ENCODE results near the gene FEZ2. TPM values are rescaled to one million over a fixed set of nuclear protein-coding genes. Genes with fewer than 3 reads are reported as not detected.

The FEZ2 gene, protein sequence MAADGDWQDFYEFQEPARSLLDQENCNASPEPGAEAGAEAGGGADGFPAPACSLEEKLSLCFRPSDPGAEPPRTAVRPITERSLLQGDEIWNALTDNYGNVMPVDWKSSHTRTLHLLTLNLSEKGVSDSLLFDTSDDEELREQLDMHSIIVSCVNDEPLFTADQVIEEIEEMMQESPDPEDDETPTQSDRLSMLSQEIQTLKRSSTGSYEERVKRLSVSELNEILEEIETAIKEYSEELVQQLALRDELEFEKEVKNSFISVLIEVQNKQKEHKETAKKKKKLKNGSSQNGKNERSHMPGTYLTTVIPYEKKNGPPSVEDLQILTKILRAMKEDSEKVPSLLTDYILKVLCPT
- 10 to 100 TPM; 25.9 to 49.8 (median 32.8) TPM for total RNA-seq

DNA sequence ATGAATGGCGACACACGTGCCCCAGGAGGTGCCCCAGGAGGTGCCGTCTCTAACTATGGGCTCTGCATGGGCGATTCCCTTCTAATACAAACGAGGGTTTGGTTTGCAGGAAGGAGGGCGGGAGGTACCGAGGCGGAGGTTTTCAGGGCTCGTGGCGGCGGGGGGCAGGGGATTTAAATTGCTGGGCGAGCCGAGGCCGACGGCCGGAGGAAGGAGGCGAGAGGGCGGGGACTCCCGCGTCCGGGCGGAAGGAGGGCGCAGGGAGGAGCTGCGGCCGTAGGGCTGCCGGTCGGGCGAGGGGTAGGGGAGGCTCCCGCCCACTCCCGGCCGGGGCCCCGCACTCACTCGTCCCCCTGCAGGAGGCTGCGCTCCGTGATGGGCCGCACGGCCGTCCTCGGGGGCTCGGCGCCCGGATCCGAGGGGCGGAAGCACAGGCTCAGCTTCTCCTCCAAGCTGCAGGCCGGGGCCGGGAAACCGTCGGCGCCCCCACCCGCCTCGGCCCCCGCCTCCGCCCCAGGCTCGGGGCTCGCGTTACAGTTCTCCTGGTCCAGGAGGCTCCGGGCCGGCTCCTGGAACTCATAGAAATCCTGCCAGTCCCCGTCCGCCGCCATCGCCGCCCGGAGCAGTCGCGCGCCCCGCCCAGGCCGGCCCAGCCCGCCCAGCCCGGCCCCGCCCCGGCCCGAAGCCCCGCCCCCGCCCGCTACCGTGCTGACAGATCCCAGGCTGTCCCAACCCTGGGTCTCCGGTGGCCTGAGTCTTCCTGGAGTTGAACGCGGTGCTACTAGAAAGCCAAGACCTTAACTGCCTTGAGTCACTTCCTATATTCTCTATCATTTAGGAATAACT, at the start of gene FEZ2:
Gene FEZ2 (minus strand): TSS at position 637 of the 846 bp plus-strand sequence. CDS start 26 bp downstream, at position 611.
- ATAC-seq (replicated peaks in 6 of 8): peak; percentile 94 to 97 (median 97)
- Histone ChIP-seq H3K4me3 (peak within 1 kb of the TSS; percentile 74 to 98 (median 93)), H3K27ac (peak within 1 kb of the TSS; percentile 85 to 95), H3K4me1 (replicated peaks in 1 of 2) (peaks cover 13 to 20% of the 10 kb centered on the region in 2 donors)
- in situ Hi-C loops (cut with MboI; ENCODE audit: low pct_unique_long_range_greater_than_20kb in 2 of 9, low sequenced_read_pairs in 9 of 9, unreplicated experiment in 9 of 9): no loop called here
- 0% methylated on average over 2 to 4 of the region's 81 CpGs; no CpG with 5 or more reads in 7 of the 10 experiments for WGBS, 10 experiments

DNA sequence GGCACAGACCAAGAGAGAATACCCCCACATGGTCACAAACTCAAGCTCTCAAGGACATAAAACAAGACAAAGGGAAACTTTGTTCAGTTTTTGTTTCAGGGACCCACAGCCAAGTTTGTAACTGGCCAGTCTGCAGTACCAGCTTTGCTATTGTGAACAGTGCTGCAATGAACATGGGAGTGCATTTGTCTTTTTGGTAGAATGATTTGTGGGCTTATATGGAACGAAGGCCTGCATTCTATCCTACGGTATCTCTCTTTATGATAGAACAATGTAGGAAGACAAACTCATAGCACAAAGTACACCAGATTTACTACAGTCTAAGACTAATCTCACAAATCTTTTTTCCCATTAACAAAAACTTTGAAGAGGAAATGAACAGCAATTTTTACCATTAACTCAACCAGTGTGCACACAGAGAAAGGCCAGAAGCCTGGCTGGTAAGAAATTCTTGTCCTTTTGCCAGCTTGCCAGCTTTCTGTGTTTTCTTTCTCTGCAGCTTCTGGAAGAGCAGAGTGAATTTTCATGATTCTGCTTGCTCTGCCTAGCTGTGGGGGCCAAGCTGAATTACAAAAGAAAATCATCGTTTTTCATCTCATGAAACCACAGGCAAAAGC, 37.1 kb upstream of the FEZ2 start:
- 55 to 100% (median 76%) methylated on average over 1 to 3 of the region's 3 CpGs; no CpG with 5 or more reads in 2 of the 10 experiments for WGBS, 10 experiments
- in situ Hi-C loops (cut with MboI; ENCODE audit: low pct_unique_long_range_greater_than_20kb in 2 of 9, low sequenced_read_pairs in 9 of 9, unreplicated experiment in 9 of 9): no loop called here
- Histone ChIP-seq H3K4me1 (replicated peaks in 1 of 2) (peaks cover 0 to 5% of the 10 kb centered on the region in 2 donors), H3K27ac (no peak overlapping the region), H3K4me3 (no peak overlapping the region)
- peak in 1 of 8 experiments; percentile 76 for ATAC-seq (replicated peaks in 6 of 8)

DNA sequence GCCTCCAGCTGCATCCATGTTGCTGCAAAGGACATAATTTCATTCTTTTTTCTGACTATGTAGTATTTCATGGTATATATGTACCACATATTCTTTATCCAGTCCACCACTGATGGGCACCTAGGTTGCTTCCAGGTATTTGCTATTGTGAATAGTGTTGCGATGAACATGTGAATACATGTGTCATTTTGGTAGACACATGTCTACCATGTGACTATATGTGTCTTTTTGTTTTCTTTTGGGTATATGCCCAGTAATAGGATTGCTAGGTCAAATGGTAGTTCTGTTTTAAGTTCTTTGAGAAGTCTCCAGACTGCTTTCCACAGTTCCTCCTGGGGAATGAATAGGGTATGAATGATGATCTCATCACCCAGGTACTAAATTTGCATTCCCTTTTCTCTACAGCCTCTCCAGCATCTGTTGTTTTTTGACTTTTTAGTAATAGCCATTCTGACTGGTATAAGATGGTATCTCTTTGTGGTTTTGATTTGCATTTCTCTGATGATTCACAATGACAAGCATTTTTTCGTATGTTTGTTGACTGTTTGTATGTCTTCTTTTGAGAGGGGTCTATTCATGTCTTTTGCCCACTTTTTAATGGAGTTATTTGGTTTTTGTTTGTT, 35.6 kb upstream of the FEZ2 start:
- ATAC-seq (replicated peaks in 6 of 8): peak in 2 of 8 experiments; percentile 49 to 59
- 8 to 100% (median 90%) methylated on average over 1 to 2 of the region's 2 CpGs; no CpG with 5 or more reads in 1 of the 10 experiments for WGBS, 10 experiments
- H3K4me3 ChIP-seq: no peak overlapping the region
- in situ Hi-C loops (cut with MboI; ENCODE audit: low pct_unique_long_range_greater_than_20kb in 2 of 9, low sequenced_read_pairs in 9 of 9, unreplicated experiment in 9 of 9): no loop called here
- no peak overlapping the region for H3K27ac ChIP-seq
- peaks cover 0 to 5% of the 10 kb centered on the region in 2 donors for H3K4me1 ChIP-seq (replicated peaks in 1 of 2)

DNA sequence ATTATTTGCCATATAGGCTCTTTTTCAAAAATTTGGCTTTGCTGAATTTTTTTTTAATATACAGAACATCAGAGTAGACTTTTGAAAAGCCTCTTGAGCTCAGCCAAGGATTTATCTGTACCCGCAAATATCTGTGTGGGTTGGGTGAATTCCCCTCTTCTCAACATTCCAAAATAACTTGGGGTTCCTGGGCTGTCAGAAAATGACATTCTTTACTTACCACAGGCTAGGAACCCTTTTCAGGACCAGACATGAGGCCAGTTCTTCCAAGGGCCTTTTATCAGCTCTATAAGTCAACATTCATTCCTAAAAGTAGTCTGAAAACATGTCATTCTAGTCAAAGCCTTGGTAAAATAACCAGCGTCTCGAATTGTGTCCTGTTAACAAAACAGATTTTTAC, 28.8 kb upstream of the FEZ2 start:
- 0 to 100% (median 89%) methylated on average over 1 to 3 of the region's 3 CpGs for WGBS, 10 experiments
- H3K4me1 ChIP-seq (replicated peaks in 1 of 2): peaks cover 5 to 11% of the 10 kb centered on the region in 2 donors
- in situ Hi-C loops (cut with MboI; ENCODE audit: low pct_unique_long_range_greater_than_20kb in 2 of 9, low sequenced_read_pairs in 9 of 9, unreplicated experiment in 9 of 9): no loop called here
- H3K4me3 ChIP-seq: no peak overlapping the region
- no peak overlapping the region for H3K27ac ChIP-seq
- no peak for ATAC-seq (replicated peaks in 6 of 8)

DNA sequence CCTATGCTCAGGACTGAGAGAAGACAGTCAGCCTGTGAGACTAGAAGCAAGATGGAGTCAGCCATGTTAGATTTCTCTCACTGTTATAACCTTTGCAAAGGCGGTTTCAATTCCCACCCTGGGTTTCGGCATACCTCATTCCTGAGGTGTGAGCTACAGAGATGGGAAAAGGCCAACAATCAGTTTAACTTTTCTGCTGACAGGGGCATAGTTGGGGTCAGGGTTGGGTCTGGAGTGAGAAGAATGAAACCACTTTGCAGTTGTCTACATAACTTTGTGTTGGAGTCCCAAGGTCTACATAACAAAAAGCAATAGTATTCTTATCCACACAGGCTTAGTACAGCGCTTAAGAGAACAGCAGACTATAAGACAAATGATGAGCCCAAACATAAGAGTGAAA, 28.1 kb upstream of the FEZ2 start:
- WGBS, 10 experiments: 82 to 100% (median 97%) methylated on average over 1 to 3 of the region's 3 CpGs; no CpG with 5 or more reads in 3 of the 10 experiments
- Histone ChIP-seq H3K4me3 (no peak overlapping the region), H3K27ac (no peak overlapping the region), H3K4me1 (replicated peaks in 1 of 2) (peaks cover 5 to 12% of the 10 kb centered on the region in 2 donors)
- in situ Hi-C loops (cut with MboI; ENCODE audit: low pct_unique_long_range_greater_than_20kb in 2 of 9, low sequenced_read_pairs in 9 of 9, unreplicated experiment in 9 of 9): no loop called here
- ATAC-seq (replicated peaks in 6 of 8): no peak

DNA sequence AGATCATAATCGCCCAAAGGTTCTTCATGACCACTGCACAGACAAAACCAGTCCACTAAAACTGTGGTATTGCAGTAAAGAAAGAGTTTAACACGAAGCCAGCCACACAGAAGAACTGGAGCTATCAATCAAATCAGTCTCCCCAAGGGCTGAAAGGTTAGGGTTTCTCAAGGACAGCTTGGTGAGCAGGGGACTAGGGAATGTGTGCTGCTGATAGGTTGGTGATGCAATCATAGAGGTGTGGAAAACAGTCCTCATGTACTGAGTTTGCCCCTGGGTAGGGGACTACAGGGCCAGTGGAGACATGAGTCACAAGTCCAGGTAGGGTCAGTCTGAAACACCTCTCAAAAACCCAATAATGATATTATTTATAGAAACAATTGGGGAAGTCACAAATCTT, 27.3 kb upstream of the FEZ2 start:
- H3K4me1 ChIP-seq (replicated peaks in 1 of 2): peaks cover 5 to 12% of the 10 kb centered on the region in 2 donors
- no peak for ATAC-seq (replicated peaks in 6 of 8)
- no peak overlapping the region for H3K27ac ChIP-seq
- no peak overlapping the region for H3K4me3 ChIP-seq
- 17 to 100% (median 58%) methylated on average over 1 to 2 of the region's 2 CpGs; no CpG with 5 or more reads in 2 of the 10 experiments for WGBS, 10 experiments
- in situ Hi-C loops (cut with MboI; ENCODE audit: low pct_unique_long_range_greater_than_20kb in 2 of 9, low sequenced_read_pairs in 9 of 9, unreplicated experiment in 9 of 9): no loop called here

DNA sequence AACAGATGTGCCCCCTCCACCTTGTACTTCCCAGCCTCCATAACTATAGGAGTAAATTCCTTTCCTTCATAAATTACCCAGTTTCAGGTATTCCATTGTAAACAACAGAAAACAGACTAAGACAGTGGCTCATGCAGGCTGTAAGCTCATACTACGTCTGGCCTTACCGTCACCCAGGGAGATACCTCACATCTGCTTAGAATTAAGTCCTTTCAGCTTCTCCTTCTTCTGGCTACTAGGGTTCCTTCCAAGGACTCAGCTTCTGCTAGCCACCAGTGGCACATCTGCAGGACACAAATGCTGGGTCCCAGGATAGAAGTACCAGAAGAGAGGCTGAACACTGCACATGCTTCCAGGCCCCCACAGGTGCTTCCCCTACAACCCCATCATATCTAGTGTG, 22.4 kb upstream of the FEZ2 start:
- Histone ChIP-seq H3K27ac (no peak overlapping the region), H3K4me1 (replicated peaks in 1 of 2) (peaks cover 7 to 28% of the 10 kb centered on the region in 2 donors), H3K4me3 (no peak overlapping the region)
- in situ Hi-C loops (cut with MboI; ENCODE audit: low pct_unique_long_range_greater_than_20kb in 2 of 9, low sequenced_read_pairs in 9 of 9, unreplicated experiment in 9 of 9): no loop called here
- 60 to 100% (median 63%) methylated on average over 1 to 2 of the region's 2 CpGs; no CpG with 5 or more reads in 5 of the 10 experiments for WGBS, 10 experiments
- ATAC-seq (replicated peaks in 6 of 8): no peak

DNA sequence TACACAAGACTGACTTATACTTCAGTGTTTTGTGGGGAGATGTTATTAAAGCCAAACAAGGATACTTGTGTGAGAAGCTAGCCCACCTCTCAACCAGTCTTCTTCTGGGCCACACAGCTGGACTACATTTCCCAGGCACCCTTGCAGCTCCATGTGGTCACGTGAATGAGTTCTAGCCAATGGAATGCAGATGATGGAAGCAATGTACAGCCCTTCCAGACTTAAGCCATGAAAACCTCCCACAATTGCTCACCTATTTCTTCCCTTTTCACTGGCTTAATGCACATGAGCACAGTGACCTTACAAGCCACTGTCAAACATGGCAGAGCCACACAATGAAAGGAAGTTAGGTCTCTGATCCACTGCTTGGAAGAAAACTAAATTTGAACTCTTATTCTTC, 20.4 kb upstream of the FEZ2 start:
- H3K27ac ChIP-seq: no peak overlapping the region
- no peak overlapping the region for H3K4me3 ChIP-seq
- peaks cover 12 to 35% of the 10 kb centered on the region in 2 donors for H3K4me1 ChIP-seq (replicated peaks in 1 of 2)
- WGBS, 10 experiments: 0 to 33% (median 20%) methylated on average over 1 of the region's 1 CpG; no CpG with 5 or more reads in 7 of the 10 experiments
- ATAC-seq (replicated peaks in 6 of 8): peak; percentile 51 to 98 (median 92)
- in situ Hi-C loops (cut with MboI; ENCODE audit: low pct_unique_long_range_greater_than_20kb in 2 of 9, low sequenced_read_pairs in 9 of 9, unreplicated experiment in 9 of 9): no loop called here

DNA sequence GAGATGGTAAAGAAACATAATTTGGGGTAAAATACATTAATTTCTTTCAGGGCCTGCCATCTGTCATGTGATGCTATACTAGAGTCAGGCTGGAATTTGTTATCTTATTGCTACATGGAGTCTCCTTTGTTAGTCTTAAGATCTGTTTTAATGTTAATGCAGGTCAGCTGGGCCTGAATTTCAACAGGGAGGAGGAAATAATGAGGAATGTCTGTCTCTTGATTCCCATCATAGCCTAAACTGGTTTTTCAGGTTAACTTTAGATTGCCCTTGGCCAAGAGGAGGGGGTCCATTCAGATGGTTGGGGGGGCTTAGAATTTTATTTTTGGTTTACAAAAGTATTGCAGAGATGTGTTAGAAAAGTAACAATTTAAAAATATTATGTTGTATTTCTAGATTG, 19.0 kb upstream of the FEZ2 start:
- Histone ChIP-seq H3K4me3 (no peak overlapping the region), H3K27ac (no peak overlapping the region), H3K4me1 (replicated peaks in 1 of 2) (peaks cover 7 to 26% of the 10 kb centered on the region in 2 donors)
- no peak for ATAC-seq (replicated peaks in 6 of 8)
- in situ Hi-C loops (cut with MboI; ENCODE audit: low pct_unique_long_range_greater_than_20kb in 2 of 9, low sequenced_read_pairs in 9 of 9, unreplicated experiment in 9 of 9): no loop called here

DNA sequence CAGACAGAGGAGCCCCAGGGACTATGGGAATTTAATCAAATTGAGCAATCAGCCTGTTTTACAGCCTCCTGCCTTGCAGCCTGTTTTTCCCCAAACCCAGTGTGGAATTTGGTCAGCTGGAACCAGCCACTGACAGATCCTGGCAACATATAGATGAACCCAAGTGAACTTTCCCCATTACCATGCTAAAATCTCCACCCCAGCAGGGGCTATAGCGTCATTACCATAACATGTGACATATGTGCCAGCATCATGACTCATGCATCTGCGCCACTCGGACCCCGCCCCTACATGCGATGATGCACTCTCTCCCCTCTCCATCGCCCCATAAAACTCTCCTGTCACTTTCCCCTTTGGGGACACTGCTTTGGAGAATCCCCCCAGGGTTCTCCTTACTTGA, 17.3 kb upstream of the FEZ2 start:
- no peak overlapping the region for H3K27ac ChIP-seq

DNA sequence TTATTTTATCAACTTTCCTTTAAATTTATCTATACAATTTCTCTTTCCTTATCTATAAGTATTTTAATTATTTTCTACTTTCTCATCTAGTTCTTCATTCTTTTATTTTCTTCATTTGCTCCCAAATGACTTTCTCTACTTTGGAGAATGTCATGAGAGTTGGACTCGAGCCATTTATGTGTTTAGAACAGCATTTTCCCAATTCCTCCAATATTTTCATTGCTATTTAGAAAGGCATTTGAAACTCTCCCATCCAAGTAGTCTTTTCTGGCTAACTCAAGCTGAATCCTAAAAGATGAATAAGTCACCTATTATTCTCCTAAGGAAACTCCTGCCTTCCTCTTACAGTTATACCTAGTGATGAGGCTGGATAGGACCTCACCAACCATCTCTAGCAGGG, 15.8 kb upstream of the FEZ2 start:
- Histone ChIP-seq H3K27ac (no peak overlapping the region), H3K4me1 (replicated peaks in 1 of 2) (peaks cover 7 to 23% of the 10 kb centered on the region in 2 donors), H3K4me3 (no peak overlapping the region)
- in situ Hi-C loops (cut with MboI; ENCODE audit: low pct_unique_long_range_greater_than_20kb in 2 of 9, low sequenced_read_pairs in 9 of 9, unreplicated experiment in 9 of 9): no loop called here
- WGBS, 10 experiments: 35 to 100% (median 86%) methylated on average over 1 of the region's 1 CpG
- ATAC-seq (replicated peaks in 6 of 8): no peak

More for the DNA sequence above, 17.3 kb upstream of the FEZ2 start:
- peak; percentile 71 to 88 (median 82) for ATAC-seq (replicated peaks in 6 of 8)
- whole genome bisulfite sequencing, 10 experiments: 0 to 100% (median 47%) methylated on average over 1 to 3 of the region's 6 CpGs; no CpG with 5 or more reads in 4 of the 10 experiments
- Histone ChIP-seq H3K4me3 (no peak overlapping the region), H3K4me1 (replicated peaks in 1 of 2) (peaks cover 7 to 23% of the 10 kb centered on the region in 2 donors)
- in situ Hi-C loops (cut with MboI; ENCODE audit: low pct_unique_long_range_greater_than_20kb in 2 of 9, low sequenced_read_pairs in 9 of 9, unreplicated experiment in 9 of 9): no loop called here

DNA sequence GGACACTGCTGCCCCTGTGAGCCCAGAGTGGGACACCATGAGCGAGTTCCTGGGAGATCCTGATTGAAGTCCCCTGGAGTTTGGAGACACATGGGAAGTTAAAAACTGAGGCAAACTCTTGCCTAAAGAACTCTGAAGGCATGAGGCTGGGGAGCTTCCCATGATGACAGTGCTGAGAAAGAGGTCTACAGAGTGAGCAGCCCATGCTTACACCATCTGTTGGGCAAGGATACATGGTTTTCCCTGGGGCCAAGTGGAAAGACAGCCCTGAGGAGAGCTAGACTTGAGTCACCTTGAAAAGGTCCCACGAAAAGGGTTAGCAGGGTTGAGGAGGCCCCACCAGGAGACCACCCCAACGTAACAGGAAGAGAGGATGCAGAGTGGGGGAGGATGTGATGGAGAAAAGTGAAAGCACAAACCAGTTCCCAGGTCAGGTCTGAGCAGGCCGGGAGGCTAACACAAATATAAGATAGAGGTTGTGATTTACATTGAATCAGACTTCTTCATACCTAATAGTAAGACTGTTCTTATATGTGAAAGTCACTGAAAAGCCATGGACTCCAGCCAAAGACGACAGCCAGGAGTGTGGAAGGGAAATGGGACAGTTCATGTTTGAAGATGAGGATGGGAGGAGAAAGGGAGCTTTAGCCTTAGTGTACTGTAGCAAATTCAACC, 13.5 kb upstream of the FEZ2 start:
- WGBS, 10 experiments: 20 to 100% (median 68%) methylated on average over 1 to 5 of the region's 5 CpGs; no CpG with 5 or more reads in 3 of the 10 experiments
- Histone ChIP-seq H3K27ac (no peak overlapping the region), H3K4me1 (replicated peaks in 1 of 2) (peaks cover 7 to 15% of the 10 kb centered on the region in 2 donors), H3K4me3 (no peak overlapping the region)
- peak in 1 of 8 experiments; percentile 24 for ATAC-seq (replicated peaks in 6 of 8)
- in situ Hi-C loops (cut with MboI; ENCODE audit: low pct_unique_long_range_greater_than_20kb in 2 of 9, low sequenced_read_pairs in 9 of 9, unreplicated experiment in 9 of 9): no loop called here

All from motor neuron (in vitro differentiated cells).